Measurements from ENCODE around the gene SCML2. TPM values are rescaled to one million over a fixed set of nuclear protein-coding genes. Genes with fewer than 3 reads are reported as not detected.
"Not testable (repeated sequence)": the region's sequence is repeated elsewhere in the genome, so short reads cannot be mapped to it uniquely, and the experiment has no call there.

SCML2 gene
- total RNA-seq, 2 donors from 2014 or later, result 1.1 to 2.3 TPM

- Histone ChIP-seq H3K36me3 (no peaks in the 10 kb centered on the region), H3K4me1 (no peaks in the 10 kb centered on the region), H3K27me3 (no peaks in the 10 kb centered on the region), H3K9me3 (no peaks in the 10 kb centered on the region), H3K4me3 (no peak overlapping the region), H3K27ac (no peak overlapping the region)
- TF ChIP-seq CTCF (IDR thresholded peaks at IDR 0.05), result no peak
- DNase-seq (ENCODE audit: low spot score), result no peak
These were observed 99.4 kb downstream of the SCML2 start for GRCh38 chrX:18255059-18255458.

- no peak overlapping the region for H3K27ac ChIP-seq
- H3K27me3 ChIP-seq, result no peaks in the 10 kb centered on the region
- no peak for DNase-seq (ENCODE audit: low spot score)
- no peak for TF ChIP-seq CTCF (IDR thresholded peaks at IDR 0.05)
- no peaks in the 10 kb centered on the region for H3K9me3 ChIP-seq
- no peak overlapping the region for H3K4me3 ChIP-seq
- H3K4me1 ChIP-seq, result no peaks in the 10 kb centered on the region
- no peaks in the 10 kb centered on the region for H3K36me3 ChIP-seq
These were observed 101.7 kb downstream of the SCML2 start for GRCh38 chrX:18252644-18253359.

- DNase-seq (ENCODE audit: low spot score); H3K36me3 ChIP-seq; H3K27ac ChIP-seq; H3K9me3 ChIP-seq; H3K4me1 ChIP-seq; H3K27me3 ChIP-seq; H3K4me3 ChIP-seq: not testable (repeated sequence)
These were observed 124.8 kb downstream of the SCML2 start for GRCh38 chrX:18229646-18230045.

- H3K27me3 ChIP-seq, result no peaks in the 10 kb centered on the region
- TF ChIP-seq CTCF (IDR thresholded peaks at IDR 0.05), result no peak
- H3K4me1 ChIP-seq, result no peaks in the 10 kb centered on the region
- H3K36me3 ChIP-seq, result no peaks in the 10 kb centered on the region
- no peak overlapping the region for H3K27ac ChIP-seq
- H3K4me3 ChIP-seq, result no peak overlapping the region
- no peak for DNase-seq (ENCODE audit: low spot score)
- H3K9me3 ChIP-seq, result no peaks in the 10 kb centered on the region
These were observed 126.4 kb downstream of the SCML2 start for GRCh38 chrX:18228069-18228468.

- no peaks in the 10 kb centered on the region for H3K27me3 ChIP-seq
- H3K4me1 ChIP-seq, result no peaks in the 10 kb centered on the region
- DNase-seq (ENCODE audit: low spot score), result no peak
- no peak overlapping the region for H3K4me3 ChIP-seq
- no peaks in the 10 kb centered on the region for H3K9me3 ChIP-seq
- no peaks in the 10 kb centered on the region for H3K36me3 ChIP-seq
- TF ChIP-seq CTCF (IDR thresholded peaks at IDR 0.05), result no peak
- no peak overlapping the region for H3K27ac ChIP-seq
These were observed 127.0 kb downstream of the SCML2 start for GRCh38 chrX:18227458-18227857.

GRCh38 chrX:18220786-18221185 lies 133.7 kb downstream of the SCML2 start, which contains the start of gene BEND2:
Gene BEND2 (minus strand): TSS chrX:18220886. CDS start chrX:18220750, 136 bp downstream.
- Histone ChIP-seq H3K4me3 (no peak within 1 kb of the TSS), H3K36me3 (no peaks in the 10 kb centered on the region), H3K9me3 (peaks cover 0 to 8% of the 10 kb centered on the region in 2 donors), H3K27me3 (no peaks in the 10 kb centered on the region), H3K27ac (no peak within 1 kb of the TSS), H3K4me1 (no peaks in the 10 kb centered on the region)
- no peak for TF ChIP-seq CTCF (IDR thresholded peaks at IDR 0.05)
- DNase-seq (ENCODE audit: low spot score), result no peak

Data from right atrium auricular region (tissue), 2 donors.